IPS-18a (cell line): ENCODE data around the gene PSMD6.

ENCODE experiments used
- H3K27ac ChIP-seq: one replicate; pipeline ENCODE4 v1.5.1; 2013; ENCODE audit warnings: low read length
- H3K27me3 ChIP-seq: one replicate; pipeline ENCODE4 v1.6.1; 2013; ENCODE audit warnings: mild to moderate bottlenecking, low read length; ENCODE audit not compliant: control insufficient read depth, insufficient read depth
- H3K36me3 ChIP-seq: one replicate; pipeline ENCODE4 v1.6.1; 2013; ENCODE audit warnings: low read depth, low read length; ENCODE audit not compliant: control insufficient read depth
- H3K4me1 ChIP-seq: one replicate; pipeline ENCODE4 v1.6.1; 2013; ENCODE audit warnings: low read depth, low read length; ENCODE audit not compliant: control insufficient read depth
- H3K4me3 ChIP-seq: one replicate; pipeline ENCODE4 v1.5.1; 2013; ENCODE audit warnings: low read length
- H3K9ac ChIP-seq: one replicate; pipeline ENCODE4 v1.6.1; 2013; ENCODE audit warnings: mild to moderate bottlenecking, low read length, moderate library complexity
- H3K9me3 ChIP-seq: one replicate; pipeline ENCODE4 v1.6.1; 2013; ENCODE audit warnings: low read depth, low read length; ENCODE audit not compliant: control insufficient read depth

The PSMD6 gene

DNA sequence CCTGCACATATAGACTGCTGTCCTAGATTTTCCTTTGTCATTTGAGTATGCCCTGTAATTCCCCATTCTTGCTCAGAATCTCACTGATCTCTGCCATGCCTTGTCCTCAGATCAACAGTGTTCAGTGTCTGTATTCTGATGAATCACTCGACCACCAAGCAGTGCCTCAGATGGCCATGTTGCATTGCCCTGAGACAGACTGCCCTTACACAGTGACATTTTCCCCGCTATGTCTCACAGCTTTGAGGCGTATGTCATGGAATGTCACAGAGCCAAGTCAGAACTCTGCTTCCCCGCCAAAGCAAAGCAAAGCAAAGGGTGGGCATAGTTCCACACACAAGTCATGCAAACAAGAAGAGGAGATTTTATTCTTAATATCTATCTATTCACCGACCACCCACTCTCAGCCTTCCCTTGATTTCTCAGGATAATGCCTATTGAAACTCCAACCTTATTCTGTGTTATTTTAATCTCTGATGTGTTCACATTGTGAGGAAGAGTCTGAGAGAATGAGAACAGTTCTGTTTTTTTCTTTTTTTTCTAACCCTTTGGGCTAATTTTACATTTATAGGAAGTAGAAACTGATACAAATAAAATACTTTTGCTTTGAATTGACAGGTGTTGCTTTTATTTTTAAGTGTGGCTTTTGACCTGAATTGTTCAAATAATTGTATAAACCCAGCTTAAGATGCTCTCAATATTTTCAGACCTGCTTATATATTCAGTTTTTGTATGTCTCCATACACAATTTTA, 16.9 kb upstream of the PSMD6 start:
- Histone ChIP-seq H3K4me3 (no peak overlapping the region), H3K27ac (no peak overlapping the region), H3K9me3 (no peaks in the 10 kb centered on the region), H3K36me3 (no peaks in the 10 kb centered on the region), H3K27me3 (no peaks in the 10 kb centered on the region), H3K4me1 (no peaks in the 10 kb centered on the region), H3K9ac (no peak overlapping the region)

DNA sequence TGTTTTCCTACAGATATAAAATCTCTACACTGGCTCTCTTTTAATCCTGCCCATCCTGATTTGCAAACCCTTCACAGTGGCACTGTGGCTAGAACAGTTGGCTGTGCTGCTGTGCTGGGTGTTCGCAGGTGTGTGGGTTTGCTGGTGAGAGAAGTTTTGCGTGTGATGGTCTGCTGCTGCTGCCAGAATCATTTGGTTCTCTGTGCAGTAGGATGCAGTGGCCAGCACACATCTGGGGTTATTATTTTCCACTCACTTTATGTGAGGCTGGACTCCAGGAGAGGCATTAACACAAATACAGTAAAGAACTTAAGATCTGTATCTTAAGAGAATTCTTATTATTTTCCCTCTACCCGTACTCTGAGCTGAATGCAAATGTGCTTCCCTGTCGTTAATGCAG, 16.0 kb upstream of the PSMD6 start:
- no peak overlapping the region for H3K9ac ChIP-seq
- H3K9me3 ChIP-seq, result no peaks in the 10 kb centered on the region
- no peak overlapping the region for H3K27ac ChIP-seq
- H3K4me3 ChIP-seq, result no peak overlapping the region
- no peaks in the 10 kb centered on the region for H3K36me3 ChIP-seq
- H3K4me1 ChIP-seq, result no peaks in the 10 kb centered on the region
- H3K27me3 ChIP-seq, result no peaks in the 10 kb centered on the region

DNA sequence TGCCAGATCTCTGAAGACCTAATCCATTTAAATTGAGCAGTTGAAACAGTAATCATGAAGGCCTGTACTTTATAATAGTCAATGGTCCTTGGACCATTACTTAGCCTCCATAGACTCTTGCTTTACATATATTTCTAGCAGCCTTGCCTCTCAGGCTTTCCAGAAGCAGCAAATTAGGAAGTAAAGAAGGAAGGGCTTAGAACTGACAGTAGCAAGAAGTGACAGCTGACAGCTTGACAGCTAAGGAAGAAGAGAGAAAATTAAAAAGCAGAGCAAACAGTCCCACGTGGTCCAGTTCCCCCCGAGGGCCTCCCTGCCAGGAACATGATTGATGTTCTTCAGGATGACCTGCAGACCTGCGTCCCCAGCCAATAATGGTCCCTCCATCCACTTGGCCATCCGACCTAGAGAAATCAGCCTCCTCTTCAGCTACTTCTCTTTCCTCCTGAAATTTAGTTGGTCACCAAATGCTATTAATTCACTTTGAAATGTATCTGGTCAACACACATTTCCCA, 15.0 kb upstream of the PSMD6 start:
- Histone ChIP-seq H3K4me3 (no peak overlapping the region), H3K9me3 (no peaks in the 10 kb centered on the region), H3K36me3 (no peaks in the 10 kb centered on the region), H3K4me1 (no peaks in the 10 kb centered on the region), H3K27ac (no peak overlapping the region), H3K9ac (no peak overlapping the region), H3K27me3 (no peaks in the 10 kb centered on the region)

DNA sequence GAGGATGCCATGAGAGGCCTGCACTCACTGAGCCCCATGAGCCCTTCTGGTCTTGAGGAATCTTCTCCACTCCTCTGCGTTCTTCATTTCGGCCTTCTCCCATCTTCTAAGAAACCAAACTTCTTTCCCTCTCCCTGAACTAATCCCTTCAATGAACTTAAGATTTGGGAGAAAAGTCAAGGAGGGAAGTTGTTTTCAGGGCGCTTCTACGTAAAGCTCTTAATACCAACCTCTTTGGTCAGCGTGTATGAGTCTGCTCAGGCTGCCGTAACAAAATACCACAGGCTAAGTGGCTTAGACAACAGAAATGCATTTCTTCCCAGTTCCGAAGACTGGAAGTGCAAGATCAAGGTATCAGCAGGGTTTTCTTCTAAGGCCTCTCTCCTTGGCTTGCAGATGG, 13.8 kb upstream of the PSMD6 start:
- no peak overlapping the region for H3K9ac ChIP-seq
- H3K4me3 ChIP-seq, result no peak overlapping the region
- no peak overlapping the region for H3K27ac ChIP-seq
- no peaks in the 10 kb centered on the region for H3K27me3 ChIP-seq
- no peaks in the 10 kb centered on the region for H3K9me3 ChIP-seq
- H3K4me1 ChIP-seq, result no peaks in the 10 kb centered on the region
- H3K36me3 ChIP-seq, result no peaks in the 10 kb centered on the region

DNA sequence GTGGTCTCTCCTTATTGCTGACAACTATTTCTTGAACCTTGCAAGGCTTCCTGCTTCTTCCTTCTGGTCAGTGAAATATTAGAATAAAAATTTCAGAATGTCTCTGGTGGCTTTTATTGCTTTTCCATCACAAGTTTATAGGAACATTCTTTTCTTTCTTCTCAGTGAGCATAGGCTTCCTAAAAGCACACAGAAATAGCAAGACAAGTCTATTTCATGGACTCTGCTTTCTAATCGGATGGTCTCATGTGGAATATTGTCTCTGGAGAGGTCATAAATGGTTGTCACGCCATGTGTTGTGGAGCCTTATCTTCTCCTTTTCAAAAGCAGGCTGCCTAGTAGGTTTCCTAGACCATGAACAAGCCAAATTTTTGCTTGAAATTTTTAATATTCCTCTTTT, 9.8 kb upstream of the PSMD6 start:
- H3K4me3 ChIP-seq, result no peak overlapping the region
- H3K27ac ChIP-seq, result no peak overlapping the region
- no peaks in the 10 kb centered on the region for H3K9me3 ChIP-seq

DNA sequence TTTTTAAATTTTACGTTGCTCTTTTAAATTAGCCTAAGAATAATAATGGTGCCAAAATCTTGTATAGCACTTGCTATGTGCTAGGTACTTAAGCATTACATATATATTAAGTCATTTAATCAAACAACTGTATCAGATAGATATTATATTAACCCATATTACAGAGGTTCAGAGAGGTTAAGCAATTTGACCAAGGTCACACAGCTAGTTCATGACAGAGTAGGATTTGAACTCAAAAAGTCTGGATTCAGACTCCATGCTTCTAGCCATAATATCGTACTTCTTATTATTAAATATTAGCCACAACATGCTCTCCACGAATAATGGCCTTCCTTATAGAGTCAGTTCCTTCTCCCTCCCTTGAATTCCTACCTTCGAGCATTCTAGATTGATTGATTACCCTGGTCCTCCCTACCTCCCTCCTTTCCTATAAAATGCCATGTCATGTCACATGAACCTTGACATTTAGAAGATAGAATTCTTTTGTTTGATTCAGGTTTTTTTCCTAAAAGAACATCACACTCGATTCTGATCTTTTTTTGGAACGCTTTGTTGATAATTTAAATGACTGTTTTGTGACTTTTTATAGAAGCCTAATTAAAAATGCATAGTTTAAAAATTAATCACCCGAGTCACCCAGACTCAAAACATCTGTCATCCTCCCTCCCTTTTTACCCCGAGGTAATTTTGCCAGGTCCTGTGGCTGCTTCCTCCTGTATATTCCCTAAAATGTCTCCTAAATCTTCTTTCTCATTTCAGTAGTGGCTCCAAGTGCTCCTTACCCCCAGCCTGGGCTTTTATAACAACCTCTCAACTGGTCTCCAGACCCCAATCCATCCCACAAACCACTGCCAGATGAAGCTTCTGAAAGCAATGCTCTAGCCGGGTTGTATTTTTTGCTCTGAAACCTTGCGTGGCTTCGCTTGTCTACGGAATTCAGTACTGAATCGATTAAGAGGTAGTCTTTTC, 8.5 kb upstream of the PSMD6 start:
- H3K4me1 ChIP-seq, result peaks cover 13% of the 10 kb centered on the region
- no peak overlapping the region for H3K4me3 ChIP-seq
- H3K27ac ChIP-seq, result no peak overlapping the region
- H3K9me3 ChIP-seq, result no peaks in the 10 kb centered on the region
- no peaks in the 10 kb centered on the region for H3K27me3 ChIP-seq
- H3K36me3 ChIP-seq, result no peaks in the 10 kb centered on the region
- H3K9ac ChIP-seq, result no peak overlapping the region

More for the DNA sequence above, 9.8 kb upstream of the PSMD6 start:
- H3K36me3 ChIP-seq, result no peaks in the 10 kb centered on the region
- no peak overlapping the region for H3K9ac ChIP-seq
- no peaks in the 10 kb centered on the region for H3K27me3 ChIP-seq
- peaks cover 13% of the 10 kb centered on the region for H3K4me1 ChIP-seq

DNA sequence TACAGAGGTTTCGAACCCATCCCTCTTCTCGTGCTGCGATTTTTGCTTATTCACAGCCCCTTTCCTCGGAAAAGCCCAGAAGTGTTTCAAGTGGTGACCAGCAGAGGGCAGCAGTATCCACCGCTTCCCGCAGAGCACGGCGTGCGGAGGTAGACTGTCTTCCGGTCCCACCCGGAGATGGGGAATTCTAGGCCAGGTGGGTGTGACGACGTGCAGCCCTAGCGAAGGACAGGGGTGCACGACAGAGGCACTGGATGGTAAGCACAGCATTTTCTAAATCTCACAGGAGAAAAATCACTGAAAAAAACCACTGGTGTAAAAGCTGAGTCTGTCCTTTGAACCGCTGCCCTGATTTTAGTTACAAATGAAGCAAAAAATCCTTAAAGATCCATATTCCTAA, 7.4 kb upstream of the PSMD6 start:
- no peak overlapping the region for H3K4me3 ChIP-seq
- no peaks in the 10 kb centered on the region for H3K27me3 ChIP-seq
- no peak overlapping the region for H3K27ac ChIP-seq
- no peak overlapping the region for H3K9ac ChIP-seq
- no peaks in the 10 kb centered on the region for H3K9me3 ChIP-seq
- no peaks in the 10 kb centered on the region for H3K36me3 ChIP-seq
- peaks cover 13% of the 10 kb centered on the region for H3K4me1 ChIP-seq

DNA sequence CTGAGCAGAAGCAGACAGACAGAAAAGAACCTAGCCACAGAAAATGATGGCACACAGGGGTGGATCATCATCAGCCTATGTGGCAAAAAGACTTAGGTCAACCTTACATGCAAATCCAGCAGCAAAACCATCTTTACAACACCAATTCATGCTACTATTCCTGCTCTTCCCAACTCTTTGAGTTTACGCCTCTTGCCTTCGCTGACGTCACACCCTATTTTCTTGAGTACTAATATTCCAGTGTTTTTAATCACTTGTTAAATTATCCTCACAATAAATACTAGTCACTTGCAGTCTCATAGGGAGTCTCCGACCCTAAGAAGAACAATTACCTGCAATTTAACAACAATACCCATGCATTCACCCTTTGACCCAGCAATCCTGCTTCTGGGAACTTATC, 6.0 kb upstream of the PSMD6 start:
- Histone ChIP-seq H3K9ac (no peak overlapping the region), H3K4me3 (no peak overlapping the region), H3K27me3 (no peaks in the 10 kb centered on the region), H3K27ac (no peak overlapping the region), H3K4me1 (peaks cover 13% of the 10 kb centered on the region), H3K36me3 (no peaks in the 10 kb centered on the region), H3K9me3 (no peaks in the 10 kb centered on the region)

DNA sequence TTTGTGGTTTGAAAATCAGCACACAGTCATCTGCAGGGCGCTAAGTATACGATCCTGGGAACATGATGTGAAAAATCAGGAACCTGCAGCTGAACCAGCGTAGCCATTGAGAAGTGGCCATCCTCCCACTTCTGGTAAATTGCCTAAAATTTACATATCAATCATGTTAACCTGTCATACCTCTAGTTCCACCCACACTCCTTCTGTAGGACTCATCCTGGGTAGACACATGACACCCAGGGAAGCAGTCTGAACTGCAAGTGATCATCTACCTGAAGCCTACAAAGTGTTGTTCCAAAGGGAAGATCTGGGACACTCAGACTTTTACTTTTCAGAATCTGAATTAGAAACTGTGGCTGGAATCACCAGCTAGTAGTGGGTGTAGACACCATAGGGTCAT, 5.5 kb upstream of the PSMD6 start:
- no peak overlapping the region for H3K4me3 ChIP-seq

DNA sequence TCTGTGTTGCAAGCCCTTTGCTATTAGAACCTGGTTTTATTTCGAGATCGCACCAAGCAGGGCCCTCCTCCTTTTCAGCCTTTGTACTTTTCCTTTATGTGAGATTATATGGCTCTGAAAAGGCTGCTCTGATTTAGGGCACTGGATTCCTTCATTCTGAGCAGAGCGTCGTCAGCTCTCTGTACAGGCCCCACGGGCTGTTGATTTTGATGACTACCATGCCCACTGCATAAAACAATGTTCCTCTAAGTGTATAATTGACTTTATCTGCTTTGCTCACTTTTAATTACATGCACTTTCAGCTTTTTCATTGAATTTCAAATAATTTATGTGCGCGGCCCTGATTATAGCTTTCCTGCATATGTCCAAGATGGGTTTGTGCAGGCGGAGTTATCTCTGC, 4.4 kb upstream of the PSMD6 start:
- H3K27ac ChIP-seq, result no peak overlapping the region

More for the DNA sequence above, 5.5 kb upstream of the PSMD6 start:
- no peaks in the 10 kb centered on the region for H3K27me3 ChIP-seq
- no peak overlapping the region for H3K27ac ChIP-seq
- peaks cover 13% of the 10 kb centered on the region for H3K4me1 ChIP-seq
- H3K9ac ChIP-seq, result no peak overlapping the region
- H3K36me3 ChIP-seq, result no peaks in the 10 kb centered on the region
- no peaks in the 10 kb centered on the region for H3K9me3 ChIP-seq

DNA sequence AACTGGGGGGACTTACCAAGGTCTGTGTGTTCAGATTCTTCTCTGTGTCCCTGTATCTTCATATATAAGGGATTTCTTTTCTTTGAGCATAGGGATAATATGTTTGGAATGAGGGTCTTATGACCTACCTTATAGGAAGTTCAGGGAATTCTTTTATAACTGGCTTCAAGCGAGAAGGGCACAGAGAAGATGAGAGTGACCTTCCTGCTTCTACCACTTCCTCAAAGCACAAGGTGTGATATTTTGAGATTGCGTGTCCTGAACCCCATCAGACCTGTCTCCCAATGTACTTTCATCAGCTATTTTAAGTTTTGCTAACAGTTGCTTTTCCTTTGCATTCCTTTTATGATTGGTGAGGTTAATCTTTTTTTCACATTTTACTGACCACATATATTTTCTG, 3.1 kb upstream of the PSMD6 start:
- Histone ChIP-seq H3K27ac (no peak overlapping the region), H3K4me1 (peaks cover 20% of the 10 kb centered on the region), H3K36me3 (peaks cover 4% of the 10 kb centered on the region), H3K27me3 (no peaks in the 10 kb centered on the region), H3K9me3 (no peaks in the 10 kb centered on the region), H3K4me3 (no peak overlapping the region), H3K9ac (no peak overlapping the region)

More for the DNA sequence above, 4.4 kb upstream of the PSMD6 start:
- no peaks in the 10 kb centered on the region for H3K9me3 ChIP-seq
- no peak overlapping the region for H3K4me3 ChIP-seq
- H3K9ac ChIP-seq, result no peak overlapping the region
- H3K27me3 ChIP-seq, result no peaks in the 10 kb centered on the region
- no peaks in the 10 kb centered on the region for H3K36me3 ChIP-seq
- peaks cover 13% of the 10 kb centered on the region for H3K4me1 ChIP-seq
